ENCODE measurements around the gene CTU1.

CTU1 gene

DNA sequence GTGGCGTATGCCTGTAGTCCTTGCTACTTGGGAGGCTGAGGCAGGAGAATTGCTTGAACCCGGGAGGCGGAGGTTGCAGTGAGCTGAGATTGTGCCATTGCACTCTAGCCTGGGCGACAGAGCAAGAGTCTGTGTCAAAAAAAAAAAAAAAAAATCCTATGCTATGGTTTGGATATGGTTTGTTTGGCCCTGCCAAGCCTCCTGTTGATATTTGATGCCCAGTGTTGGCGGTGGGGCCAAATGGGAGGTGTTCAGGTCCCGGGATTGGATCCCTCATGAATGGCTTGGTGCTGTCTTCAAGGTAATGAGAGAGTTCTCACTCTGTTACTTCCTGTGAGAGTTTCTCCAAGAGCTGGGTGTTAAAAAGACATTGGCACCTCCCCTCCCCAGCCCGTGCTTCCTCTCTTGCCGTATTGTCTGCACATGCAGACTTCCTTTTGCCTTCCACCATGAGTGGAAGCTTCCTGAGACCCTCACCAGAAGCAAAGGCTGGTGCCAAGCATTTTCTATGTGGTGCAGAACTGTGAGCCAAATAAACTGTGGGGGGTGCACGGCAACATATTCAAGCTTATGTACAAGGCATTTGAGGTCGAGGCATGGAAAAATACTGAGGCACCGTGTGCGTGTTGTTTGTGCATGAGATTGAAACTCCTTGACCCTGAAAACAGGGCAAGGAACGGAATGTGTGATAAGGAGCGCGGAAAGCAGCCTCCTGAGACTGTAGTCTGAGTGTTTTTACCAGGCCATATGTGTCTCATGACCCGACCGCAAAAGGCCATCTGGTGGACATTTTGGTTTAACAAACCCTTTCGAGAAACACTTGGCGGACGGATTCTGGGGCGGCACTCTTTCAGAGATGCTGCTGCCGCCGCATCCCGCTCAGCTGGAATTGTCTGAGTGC lies 23.8 kb upstream of the CTU1 start:
- DNase-seq, result no peak

DNA sequence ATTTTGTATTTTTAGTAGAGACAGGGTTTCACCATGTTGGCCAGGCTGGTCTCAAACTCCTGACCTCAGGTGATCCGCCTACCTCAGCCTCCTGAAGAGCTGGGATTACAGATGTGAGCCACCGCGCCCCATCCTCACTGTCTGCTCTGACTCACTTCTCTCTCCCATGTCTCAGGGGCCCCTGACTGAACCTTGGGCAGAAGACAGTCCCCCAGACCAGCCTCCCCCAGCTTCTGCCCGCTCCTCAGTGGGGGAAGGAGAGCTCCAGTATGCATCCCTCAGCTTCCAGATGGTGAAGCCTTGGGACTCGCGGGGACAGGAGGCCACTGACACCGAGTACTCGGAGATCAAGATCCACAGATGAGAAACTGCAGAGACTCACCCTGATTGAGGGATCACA lies 21.5 kb upstream of the CTU1 start:
- DNase-seq, result no peak

- no peak for DNase-seq
These were observed 20.0 kb upstream of the CTU1 start for GRCh38 chr19:51128227-51128626.

- DNase-seq, result peak; percentile 87
These were observed 19.5 kb upstream of the CTU1 start for GRCh38 chr19:51127755-51128154.

- no peak for DNase-seq
These were observed 18.8 kb upstream of the CTU1 start for GRCh38 chr19:51127032-51127431.

DNA sequence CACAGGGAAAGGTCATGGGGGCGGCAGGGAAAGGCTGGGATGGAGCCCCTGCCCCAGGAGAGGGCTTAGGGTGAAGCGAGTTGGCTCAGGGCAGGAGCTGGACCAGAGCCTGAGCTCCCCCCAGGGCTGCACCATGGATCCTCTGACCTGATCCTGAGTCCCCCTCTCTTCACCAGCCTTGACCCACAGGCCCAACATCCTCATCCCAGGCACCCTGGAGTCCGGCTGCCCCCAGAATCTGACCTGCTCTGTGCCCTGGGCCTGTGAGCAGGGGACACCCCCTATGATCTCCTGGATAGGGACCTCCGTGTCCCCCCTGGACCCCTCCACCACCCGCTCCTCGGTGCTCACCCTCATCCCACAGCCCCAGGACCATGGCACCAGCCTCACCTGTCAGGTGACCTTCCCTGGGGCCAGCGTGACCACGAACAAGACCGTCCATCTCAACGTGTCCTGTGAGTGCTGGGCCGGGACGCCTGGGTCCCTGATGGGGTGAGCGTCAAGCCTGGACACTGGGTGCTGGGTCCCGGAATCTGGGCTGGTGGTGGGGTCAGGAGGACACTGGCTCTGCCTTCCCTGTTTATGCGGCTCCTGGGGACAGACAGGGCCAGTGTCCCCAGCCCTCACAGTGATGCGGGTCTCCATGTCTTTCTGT lies 17.3 kb upstream of the CTU1 start:
- DNase-seq, result no peak

- DNase-seq, result no peak
These were observed 16.5 kb upstream of the CTU1 start, which contains the start of gene SIGLEC9 for GRCh38 chr19:51124729-51125128. Gene SIGLEC9, plus strand, starts transcription at chr19:51124906. Its CDS starts 69 bp downstream, at chr19:51124975.

DNA sequence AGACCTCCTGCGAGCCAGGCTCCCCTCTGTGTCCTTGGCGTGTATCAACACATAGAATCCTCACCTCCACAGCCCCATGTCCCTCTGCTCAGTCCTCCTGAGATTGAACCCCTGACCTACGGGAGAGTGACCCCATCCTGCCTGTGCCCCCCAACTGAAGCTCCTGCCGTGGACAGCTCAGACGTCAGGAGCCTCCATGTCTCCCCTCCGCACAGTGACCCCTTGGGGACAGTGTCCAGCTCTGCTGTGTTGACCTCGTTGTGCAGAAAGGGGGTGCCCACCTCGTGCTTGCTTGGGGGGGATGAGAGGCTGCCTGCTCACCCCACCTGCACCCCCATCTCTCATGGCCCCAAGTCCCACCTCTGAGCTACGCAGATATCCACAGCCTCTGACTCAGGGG lies 16.0 kb upstream of the CTU1 start:
- DNase-seq, result no peak

- no peak for DNase-seq
These were observed 15.6 kb upstream of the CTU1 start for GRCh38 chr19:51123802-51124201.

DNA sequence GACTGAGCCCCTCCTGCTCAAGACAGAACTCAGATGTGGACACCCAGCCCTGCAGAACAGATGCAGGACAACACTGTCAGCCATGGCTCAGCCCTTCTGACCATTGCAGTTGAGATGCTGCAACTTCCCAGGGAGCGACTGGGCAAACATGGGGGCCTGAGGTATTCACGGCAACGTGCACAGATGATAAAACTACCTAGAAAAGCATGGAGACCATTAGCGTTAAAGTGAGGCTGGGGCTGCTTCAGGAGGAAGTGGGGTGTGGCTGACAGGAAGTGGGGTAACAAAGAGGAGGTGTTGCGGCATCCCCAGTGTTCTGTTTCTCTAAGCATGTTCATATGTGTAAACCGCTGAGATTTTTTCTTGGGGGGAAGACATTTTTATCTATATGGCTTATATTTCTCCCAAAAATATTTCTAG lies 15.2 kb upstream of the CTU1 start:
- DNase-seq, result no peak

DNA sequence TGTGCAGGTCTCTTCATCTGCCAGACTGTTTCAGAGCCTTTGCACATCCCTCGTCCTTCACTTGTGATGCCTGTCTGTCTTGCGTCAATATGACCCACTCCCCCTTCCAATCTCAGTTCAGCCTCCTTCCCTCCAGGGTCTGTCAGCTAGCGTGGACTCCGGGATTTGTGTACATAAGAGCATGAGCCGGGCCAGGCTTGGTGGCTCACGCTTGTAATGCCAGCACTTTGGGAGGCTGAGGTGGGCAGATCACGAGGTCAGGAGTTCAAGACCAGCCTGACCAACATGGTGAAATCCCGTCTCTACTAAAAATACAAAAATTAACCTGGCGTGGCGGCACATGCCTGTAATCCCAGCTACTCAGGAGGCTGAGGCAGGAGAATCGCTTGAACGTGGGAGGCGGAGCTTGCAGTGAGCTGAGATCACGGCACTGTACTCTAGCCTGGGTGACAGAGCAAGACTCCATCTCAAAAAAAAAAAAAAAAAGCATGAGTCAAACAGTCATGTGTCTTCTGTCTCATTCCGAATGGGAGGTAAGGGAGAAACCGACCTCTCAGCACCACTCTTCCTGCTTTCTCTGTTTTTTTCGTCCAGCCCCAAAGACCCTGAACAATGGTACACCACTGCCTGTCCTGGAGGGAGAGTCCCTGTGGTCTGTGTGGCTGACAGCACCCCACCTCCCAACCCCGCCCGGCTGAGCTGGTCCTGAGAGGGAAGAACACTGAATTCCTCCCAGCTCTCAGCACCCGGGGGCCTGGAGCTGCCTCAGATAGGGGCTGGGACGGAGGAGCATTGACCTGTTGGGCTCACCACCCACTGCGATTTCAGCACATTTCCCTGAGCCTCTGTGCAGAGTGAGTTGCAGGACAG lies 14.1 kb upstream of the CTU1 start:
- DNase-seq, result no peak

DNA sequence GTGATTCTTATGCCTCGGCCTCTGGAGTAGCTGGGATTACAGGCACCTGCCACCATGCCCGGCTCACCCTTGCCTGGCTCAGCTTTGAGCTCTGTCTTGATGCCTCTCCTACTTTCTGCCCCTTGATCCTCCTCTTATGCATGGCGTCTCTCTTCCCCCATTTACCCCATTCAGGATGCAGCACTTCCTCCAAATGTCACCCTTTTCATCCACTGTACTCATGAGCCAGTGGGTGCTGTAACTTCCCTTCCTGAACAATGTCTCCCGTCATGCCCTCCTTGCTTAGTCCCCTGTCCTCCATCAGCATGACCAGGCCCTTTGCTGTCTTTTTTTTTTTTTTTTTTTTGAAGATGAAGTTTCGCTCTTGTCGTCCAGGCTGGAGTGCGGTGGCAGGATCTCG lies 13.0 kb upstream of the CTU1 start:
- DNase-seq, result no peak

DNA sequence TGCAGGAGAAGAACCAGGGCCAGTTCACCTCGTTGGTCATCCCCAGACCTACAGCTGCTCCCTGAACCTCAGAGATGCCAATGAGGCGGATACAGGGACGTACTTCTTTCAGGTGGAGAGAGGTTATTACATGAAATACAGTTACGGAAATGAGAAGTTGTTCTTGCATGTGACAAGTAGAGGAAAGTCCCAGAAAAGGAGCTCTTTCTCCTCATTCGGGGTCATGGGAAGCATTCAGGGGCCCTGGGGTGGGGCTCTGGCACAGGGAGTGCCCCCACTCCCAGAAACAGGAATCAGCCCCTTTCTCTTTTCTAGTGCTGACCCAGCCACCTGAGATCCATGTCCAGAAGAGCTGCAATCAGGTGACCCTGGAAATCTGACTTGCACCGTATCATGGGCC lies 12.0 kb upstream of the CTU1 start:
- DNase-seq, result no peak

- DNase-seq, result no peak
These were observed 11.4 kb upstream of the CTU1 start for GRCh38 chr19:51119611-51120010.

- no peak for DNase-seq
These were observed 10.9 kb upstream of the CTU1 start for GRCh38 chr19:51119101-51119500.

DNA sequence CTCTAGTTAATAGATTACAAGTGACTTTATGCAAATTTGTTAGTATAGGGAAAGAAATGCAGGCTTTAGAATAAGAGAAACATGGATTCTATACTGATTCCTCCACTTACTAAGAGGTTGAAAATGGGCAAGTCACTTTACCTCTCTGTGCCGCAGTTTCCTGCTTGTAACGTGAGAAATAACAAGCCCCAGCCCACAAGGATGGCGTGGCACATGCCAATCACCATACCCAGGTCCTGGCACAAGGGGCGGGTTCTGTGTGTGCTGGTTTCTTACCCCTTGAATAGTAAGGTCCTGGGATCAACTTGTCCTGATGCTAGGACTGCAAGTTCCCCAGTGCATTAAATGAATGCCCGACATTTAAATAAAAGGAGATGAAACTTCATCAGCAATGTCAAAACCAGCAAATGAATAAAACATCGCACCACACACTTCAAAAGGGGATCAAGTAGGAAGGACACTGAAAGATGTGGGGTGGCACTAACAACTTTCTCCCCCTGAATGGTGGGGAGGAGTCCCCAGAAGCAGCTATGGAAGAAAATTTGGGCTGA lies 8.6 kb upstream of the CTU1 start:
- no peak for DNase-seq

DNA sequence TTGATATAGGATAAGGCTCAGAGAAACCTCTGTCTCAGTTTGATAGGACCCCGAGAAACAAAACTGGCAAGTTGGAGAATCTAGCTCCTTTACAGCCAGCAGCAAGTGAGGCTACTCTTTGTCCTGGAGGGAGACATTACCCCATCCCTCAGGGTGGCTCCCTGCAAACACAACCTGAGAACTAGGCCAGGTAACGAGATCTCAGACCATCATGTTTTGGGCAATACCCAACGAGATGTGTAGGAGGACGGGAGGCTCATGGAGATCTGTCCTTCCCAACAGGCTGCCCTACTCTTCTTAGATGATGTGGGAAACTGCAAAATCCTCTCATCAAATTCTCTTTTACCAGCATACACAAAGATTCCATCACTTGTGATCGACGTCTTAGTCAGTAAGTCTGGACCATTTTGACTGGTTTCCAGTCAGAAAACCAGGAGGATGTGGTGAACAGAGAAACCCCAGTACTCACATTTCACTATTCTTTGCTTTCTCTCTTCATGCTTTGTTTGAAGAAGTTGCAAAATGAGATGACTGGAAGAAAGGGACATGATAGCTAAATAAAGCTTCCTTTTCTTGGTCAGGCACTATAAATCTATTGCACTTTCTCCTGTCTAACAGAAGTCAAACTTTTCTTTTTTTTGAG lies 6.0 kb upstream of the CTU1 start:
- no peak for DNase-seq

DNA sequence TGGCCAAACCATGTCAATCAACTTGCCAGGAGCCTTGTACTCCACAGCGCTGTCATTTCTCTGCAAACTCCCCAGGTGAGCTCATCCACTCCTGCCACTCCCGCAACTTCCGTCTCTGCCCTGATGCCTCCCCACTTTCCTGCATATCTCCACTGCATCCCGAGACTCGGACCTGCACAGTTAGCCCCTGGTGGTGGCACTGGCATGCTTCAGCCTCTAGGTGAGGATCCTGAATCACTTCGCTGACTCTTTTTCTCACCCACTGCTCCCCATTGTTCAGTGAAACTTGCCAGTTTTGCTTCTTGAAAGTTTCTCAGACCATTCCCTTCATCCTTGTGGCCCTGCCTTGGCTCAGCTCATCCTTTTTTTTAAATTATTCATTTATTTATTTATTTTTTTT lies 3.4 kb upstream of the CTU1 start:
- DNase-seq, result no peak

GRCh38 chr19:51110666-51110971 lies 2.4 kb upstream of the CTU1 start:
- DNase-seq, result no peak

- DNase-seq, result no peak
These were observed 567 bp upstream of the CTU1 start for GRCh38 chr19:51108805-51109146.

DNA sequence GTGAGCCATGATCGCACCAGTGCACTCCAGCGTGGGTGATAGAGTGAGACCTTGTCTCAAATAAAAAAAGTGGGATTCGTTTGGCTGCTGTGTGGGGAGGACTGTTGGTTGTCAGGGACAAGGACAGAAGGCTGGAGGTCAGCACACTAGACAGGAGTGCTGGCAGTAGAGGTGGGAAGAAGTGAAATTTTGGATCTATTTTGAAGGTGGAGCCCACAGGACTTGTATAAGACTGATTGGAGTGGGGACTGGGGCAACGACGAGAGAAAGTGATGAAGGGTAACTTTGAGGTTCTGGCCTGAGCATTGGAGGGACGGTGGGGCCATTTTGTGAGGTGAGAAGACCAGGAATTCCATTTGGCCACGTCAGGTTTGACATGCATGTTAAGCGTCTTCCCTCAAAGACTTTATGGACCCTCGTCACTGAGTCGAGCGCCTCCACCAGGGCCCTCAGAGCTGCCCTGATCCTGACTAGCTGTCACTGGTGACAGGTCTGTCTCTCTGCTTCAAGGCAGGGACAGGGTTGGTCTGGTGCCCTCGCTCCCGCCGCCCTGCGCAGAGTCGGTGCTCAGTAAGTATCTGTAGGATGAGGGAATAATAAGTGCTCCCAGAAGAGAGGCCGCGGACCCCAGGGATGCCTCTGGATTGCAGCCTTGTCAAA lies 673 bp downstream of the CTU1 start:
- DNase-seq, result peak; percentile 39

GRCh38 chr19:51103926-51104341 lies 4.3 kb downstream of the CTU1 start:
- no peak for DNase-seq
